ENCODE data around the gene ABCG8. TPM values are rescaled to one million over a fixed set of nuclear protein-coding genes. Genes with fewer than 3 reads are reported as not detected.

ABCG8 gene
- total RNA-seq, 3 donors from 2014 or later (not counting 1 experiment from before 2014, with no cell fraction given): not detected

DNA sequence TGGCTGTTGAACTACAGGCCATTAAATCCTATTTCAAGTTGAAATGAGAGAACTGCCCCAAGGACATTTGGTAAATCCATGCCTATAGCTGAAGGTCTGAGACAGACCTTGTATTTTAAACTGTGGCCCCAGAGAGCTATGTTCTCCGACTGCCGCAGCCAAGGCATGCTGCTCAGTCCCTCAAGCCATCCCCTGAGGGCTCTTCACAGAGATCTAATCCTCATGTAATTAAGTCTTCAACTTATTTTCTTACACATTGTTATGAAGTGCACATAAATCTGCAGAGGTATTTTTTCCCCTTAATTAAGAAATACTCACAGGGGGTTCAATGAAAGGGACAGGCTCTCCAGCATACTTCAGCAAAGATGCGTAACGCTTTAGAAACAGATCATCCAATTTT is 50.6 kb downstream of the ABCG8 start:
- Mint-ChIP-seq H3K9me3 (no peaks in the 10 kb centered on the region), H3K27ac (no peak overlapping the region), H3K36me3 (peaks cover 52% of the 10 kb centered on the region), H3K27me3 (ENCODE audit: low read depth in 2 of 2) (no peaks in the 10 kb centered on the region), H3K4me3 (no peak overlapping the region), H3K4me1 (no peaks in the 10 kb centered on the region)
- Histone ChIP-seq H3K27ac (ENCODE audit: low read length) (no peak overlapping the region), H3K36me3 (ENCODE audit: control insufficient read depth, insufficient read depth, low read length) (peaks cover 62% of the 10 kb centered on the region), H3K4me1 (ENCODE audit: control insufficient read depth, insufficient read depth, low read length) (no peaks in the 10 kb centered on the region), H3K27me3 (ENCODE audit: control insufficient read depth, insufficient read depth, low read length) (no peaks in the 10 kb centered on the region), H3K4me3 (ENCODE audit: low read length) (no peak overlapping the region), H3K9me3 (ENCODE audit: control insufficient read depth, insufficient read depth, low read length) (no peaks in the 10 kb centered on the region)
- TF ChIP-seq CTCF (IDR thresholded peaks at IDR 0.05): no peak
- 100% methylated on average over 4 of the region's 4 CpGs for WGBS (ENCODE audit: insufficient coverage)
- ATAC-seq (no peak), DNase-seq (no peak)
- intact Hi-C loops (cut with micrococcal nuclease): no loop called here

- Mint-ChIP-seq H3K4me3 (no peak overlapping the region), H3K36me3 (peaks cover 52% of the 10 kb centered on the region), H3K27me3 (ENCODE audit: low read depth in 2 of 2) (no peaks in the 10 kb centered on the region), H3K9me3 (no peaks in the 10 kb centered on the region), H3K4me1 (no peaks in the 10 kb centered on the region), H3K27ac (no peak overlapping the region)
- Histone ChIP-seq H3K4me1 (ENCODE audit: control insufficient read depth, insufficient read depth, low read length) (no peaks in the 10 kb centered on the region), H3K36me3 (ENCODE audit: control insufficient read depth, insufficient read depth, low read length) (peaks cover 74% of the 10 kb centered on the region), H3K9me3 (ENCODE audit: control insufficient read depth, insufficient read depth, low read length) (no peaks in the 10 kb centered on the region), H3K27ac (ENCODE audit: low read length) (no peak overlapping the region), H3K4me3 (ENCODE audit: low read length) (no peak overlapping the region), H3K27me3 (ENCODE audit: control insufficient read depth, insufficient read depth, low read length) (no peaks in the 10 kb centered on the region)
- no peak for ATAC-seq
- DNase-seq: no peak
- no peak for TF ChIP-seq CTCF (IDR thresholded peaks at IDR 0.05)
- 96% methylated on average over 4 of the region's 4 CpGs for WGBS (ENCODE audit: insufficient coverage)
- intact Hi-C loops (cut with micrococcal nuclease): no loop called here
Observed at GRCh38 chr2:43890855-43891254, 52.1 kb downstream of the ABCG8 start.

DNA sequence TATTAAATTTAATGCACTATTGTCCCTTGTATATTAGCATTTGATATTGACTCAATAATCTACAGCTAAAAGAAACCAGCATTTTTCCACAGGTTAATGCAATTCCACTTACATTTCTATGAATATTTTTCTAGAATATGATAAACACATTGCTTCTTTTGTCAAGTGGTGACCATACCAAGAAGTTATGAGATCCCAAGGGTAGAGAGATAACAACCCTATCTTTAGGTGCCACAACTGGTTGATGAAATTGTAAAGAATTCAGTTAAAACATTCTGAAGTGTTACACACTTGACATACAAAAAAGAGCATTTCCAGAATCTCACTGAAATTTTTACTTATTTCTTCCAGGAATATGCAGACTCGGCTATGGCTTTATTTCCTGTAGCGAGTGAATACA is 56.0 kb downstream of the ABCG8 start:
- Mint-ChIP-seq H3K4me1 (no peaks in the 10 kb centered on the region), H3K9me3 (no peaks in the 10 kb centered on the region), H3K36me3 (peaks cover 28% of the 10 kb centered on the region), H3K27me3 (ENCODE audit: low read depth in 2 of 2) (no peaks in the 10 kb centered on the region), H3K27ac (no peak overlapping the region), H3K4me3 (no peak overlapping the region)
- no peak for DNase-seq
- Histone ChIP-seq H3K27ac (ENCODE audit: low read length) (no peak overlapping the region), H3K4me1 (ENCODE audit: control insufficient read depth, insufficient read depth, low read length) (no peaks in the 10 kb centered on the region), H3K9me3 (ENCODE audit: control insufficient read depth, insufficient read depth, low read length) (no peaks in the 10 kb centered on the region), H3K4me3 (ENCODE audit: low read length) (no peak overlapping the region), H3K36me3 (ENCODE audit: control insufficient read depth, insufficient read depth, low read length) (peaks cover 82% of the 10 kb centered on the region), H3K27me3 (ENCODE audit: control insufficient read depth, insufficient read depth, low read length) (no peaks in the 10 kb centered on the region)
- ATAC-seq: no peak
- intact Hi-C loops (cut with micrococcal nuclease): no loop called here
- TF ChIP-seq CTCF (IDR thresholded peaks at IDR 0.05): no peak
- WGBS (ENCODE audit: insufficient coverage): 97% methylated on average over 2 of the region's 2 CpGs

DNA sequence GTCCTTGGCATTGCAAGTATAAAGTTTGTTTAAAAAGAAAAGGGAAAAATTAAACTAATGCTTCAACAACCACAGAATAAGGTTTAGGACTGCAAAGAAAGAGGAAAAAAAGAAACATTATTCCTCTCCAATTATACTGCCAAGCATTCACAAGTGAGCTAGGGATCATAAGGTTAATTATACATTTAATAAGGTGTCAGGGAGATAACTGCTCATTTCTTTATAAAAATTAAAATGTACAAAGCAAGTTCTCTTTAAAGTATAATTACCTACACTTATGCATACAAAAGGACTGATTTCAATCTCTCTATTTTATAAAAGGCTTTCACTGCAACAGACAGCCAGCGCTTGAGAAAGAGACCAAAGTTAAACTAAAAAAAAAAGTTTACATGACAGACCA is 58.1 kb downstream of the ABCG8 start:
- Histone ChIP-seq H3K27ac (ENCODE audit: low read length) (no peak overlapping the region), H3K4me1 (ENCODE audit: control insufficient read depth, insufficient read depth, low read length) (no peaks in the 10 kb centered on the region), H3K27me3 (ENCODE audit: control insufficient read depth, insufficient read depth, low read length) (no peaks in the 10 kb centered on the region), H3K36me3 (ENCODE audit: control insufficient read depth, insufficient read depth, low read length) (peaks cover 76% of the 10 kb centered on the region), H3K4me3 (ENCODE audit: low read length) (no peak overlapping the region), H3K9me3 (ENCODE audit: control insufficient read depth, insufficient read depth, low read length) (no peaks in the 10 kb centered on the region)
- no peak for TF ChIP-seq CTCF (IDR thresholded peaks at IDR 0.05)
- H3K9me3 Mint-ChIP-seq: no peaks in the 10 kb centered on the region
- H3K27me3 Mint-ChIP-seq (ENCODE audit: low read depth in 2 of 2): no peaks in the 10 kb centered on the region
- peaks cover 11% of the 10 kb centered on the region for H3K36me3 Mint-ChIP-seq
- H3K27ac Mint-ChIP-seq: no peak overlapping the region
- DNase-seq (no peak), ATAC-seq (no peak)
- H3K4me1 Mint-ChIP-seq: no peaks in the 10 kb centered on the region
- no CpG with 5 or more reads among the region's 1 CpG for WGBS (ENCODE audit: insufficient coverage)
- H3K4me3 Mint-ChIP-seq: no peak overlapping the region
- intact Hi-C loops (cut with micrococcal nuclease): no loop called here
